ENCODE measurements around the gene CEP170.

CEP170 gene

GRCh38 chr1:243269461-243269801, 14.3 kb upstream of the CEP170 start:
- H3K4me3 ChIP-seq (ENCODE audit: low read depth, low read length), result no peak overlapping the region
- no peak for DNase-seq (ENCODE audit: low read depth)

GRCh38 chr1:243268751-243269460, 13.8 kb upstream of the CEP170 start:
- no peak for DNase-seq (ENCODE audit: low read depth)
- H3K4me3 ChIP-seq (ENCODE audit: low read depth, low read length), result no peak overlapping the region

GRCh38 chr1:243267914-243268653, 13.0 kb upstream of the CEP170 start:
- H3K4me3 ChIP-seq (ENCODE audit: low read depth, low read length), result no peak overlapping the region
- DNase-seq (ENCODE audit: low read depth), result peak; percentile 43

- no peak overlapping the region for H3K4me3 ChIP-seq (ENCODE audit: low read depth, low read length)
- DNase-seq (ENCODE audit: low read depth), result no peak
Observed at GRCh38 chr1:243267471-243267880, 12.4 kb upstream of the CEP170 start.

- no peak overlapping the region for H3K4me3 ChIP-seq (ENCODE audit: low read depth, low read length)
- DNase-seq (ENCODE audit: low read depth), result no peak
Observed at GRCh38 chr1:243266231-243266630, 11.2 kb upstream of the CEP170 start.

GRCh38 chr1:243264717-243265116, 9.6 kb upstream of the CEP170 start:
- peak; percentile 80 for DNase-seq (ENCODE audit: low read depth)
- no peak overlapping the region for H3K4me3 ChIP-seq (ENCODE audit: low read depth, low read length)

GRCh38 chr1:243261390-243261789, 6.3 kb upstream of the CEP170 start:
- no peak for DNase-seq (ENCODE audit: low read depth)
- no peak overlapping the region for H3K4me3 ChIP-seq (ENCODE audit: low read depth, low read length)

- H3K4me3 ChIP-seq (ENCODE audit: low read depth, low read length), result no peak overlapping the region
- no peak for DNase-seq (ENCODE audit: low read depth)
Observed at GRCh38 chr1:243260221-243260880, 5.3 kb upstream of the CEP170 start.

GRCh38 chr1:243258731-243259130, 3.6 kb upstream of the CEP170 start:
- no peak for DNase-seq (ENCODE audit: low read depth)
- no peak overlapping the region for H3K4me3 ChIP-seq (ENCODE audit: low read depth, low read length)

- no peak for DNase-seq (ENCODE audit: low read depth)
- H3K4me3 ChIP-seq (ENCODE audit: low read depth, low read length), result peak overlapping the region; percentile 89
Observed at GRCh38 chr1:243257189-243257588, 2.1 kb upstream of the CEP170 start.

- H3K4me3 ChIP-seq (ENCODE audit: low read depth, low read length), result peak overlapping the region; percentile 89
- DNase-seq (ENCODE audit: low read depth), result no peak
Observed at GRCh38 chr1:243256590-243256989, 1.5 kb upstream of the CEP170 start.

GRCh38 chr1:243255791-243256512, 871 bp upstream of the CEP170 start, which contains the start of gene SDCCAG8:
TSS of gene SDCCAG8 (plus strand) at chr1:243256041. CDS start at chr1:243256174, 133 bp downstream.
- DNase-seq (ENCODE audit: low read depth), result peak; percentile 100
- H3K4me3 ChIP-seq (ENCODE audit: low read depth, low read length), result peak within 1 kb of the TSS; percentile 89

GRCh38 chr1:243254233-243254926, 701 bp downstream of the CEP170 start:
- peak overlapping the region; percentile 89 for H3K4me3 ChIP-seq (ENCODE audit: low read depth, low read length)
- DNase-seq (ENCODE audit: low read depth), result no peak

- H3K4me3 ChIP-seq (ENCODE audit: low read depth, low read length), result peak overlapping the region; percentile 89
- DNase-seq (ENCODE audit: low read depth), result no peak
Observed at GRCh38 chr1:243253926-243254232, 1.2 kb downstream of the CEP170 start.

- H3K4me3 ChIP-seq (ENCODE audit: low read depth, low read length), result peak overlapping the region; percentile 89
- DNase-seq (ENCODE audit: low read depth), result no peak
Observed at GRCh38 chr1:243253211-243253925, 1.7 kb downstream of the CEP170 start.

- DNase-seq (ENCODE audit: low read depth), result no peak
- peak overlapping the region; percentile 89 for H3K4me3 ChIP-seq (ENCODE audit: low read depth, low read length)
Observed at GRCh38 chr1:243251539-243251938, 3.5 kb downstream of the CEP170 start.

GRCh38 chr1:243250102-243250501, 5.0 kb downstream of the CEP170 start:
- DNase-seq (ENCODE audit: low read depth), result no peak
- no peak overlapping the region for H3K4me3 ChIP-seq (ENCODE audit: low read depth, low read length)

GRCh38 chr1:243249214-243249613, 5.9 kb downstream of the CEP170 start:
- no peak for DNase-seq (ENCODE audit: low read depth)
- H3K4me3 ChIP-seq (ENCODE audit: low read depth, low read length), result no peak overlapping the region

GRCh38 chr1:243247901-243248300, 7.2 kb downstream of the CEP170 start:
- DNase-seq (ENCODE audit: low read depth), result no peak
- no peak overlapping the region for H3K4me3 ChIP-seq (ENCODE audit: low read depth, low read length)
